ENCODE results near the gene JUNB. TPM values are rescaled to one million over a fixed set of nuclear protein-coding genes. Genes with fewer than 3 reads are reported as not detected.

JUNB gene
- total RNA-seq, 1 experiment from 2014 or later: 16.4 TPM

DNA sequence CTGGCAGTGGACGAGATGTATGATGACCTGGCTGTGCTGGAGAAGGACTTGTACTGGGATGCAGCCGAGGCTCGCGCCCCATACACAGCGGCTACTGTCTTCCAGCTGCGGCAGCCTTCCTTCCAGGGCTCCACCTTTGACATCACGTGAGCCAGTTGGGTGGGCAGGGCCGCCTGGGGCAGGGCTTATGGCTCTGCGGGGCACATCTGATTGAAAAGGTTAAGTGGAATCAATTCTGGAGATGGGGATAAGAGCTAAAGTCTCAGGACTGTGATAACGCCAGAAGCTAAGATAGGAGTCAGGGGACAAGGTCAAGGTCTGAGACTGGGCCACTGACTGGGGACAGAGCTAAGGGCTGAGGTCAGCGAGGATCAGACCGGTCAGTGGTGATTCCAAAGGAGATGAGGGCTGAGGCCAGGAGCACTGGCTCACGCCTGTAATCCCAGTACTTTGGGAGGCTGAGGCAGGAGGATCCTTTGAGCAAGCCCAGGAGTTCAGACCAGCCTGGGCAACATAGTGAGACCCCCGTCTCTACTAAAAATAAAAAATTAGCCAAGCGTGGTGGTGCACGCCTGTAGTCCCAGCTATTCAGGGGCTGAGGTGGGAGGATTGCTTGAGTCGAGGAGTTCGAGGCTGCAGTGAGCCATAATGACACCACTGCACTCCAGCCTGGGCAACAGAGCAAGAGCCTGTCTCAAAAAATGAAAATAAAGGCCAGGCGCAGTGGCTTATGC, 35.0 kb upstream of the JUNB start:
- CTCF ChIA-PET: no interaction called here

DNA sequence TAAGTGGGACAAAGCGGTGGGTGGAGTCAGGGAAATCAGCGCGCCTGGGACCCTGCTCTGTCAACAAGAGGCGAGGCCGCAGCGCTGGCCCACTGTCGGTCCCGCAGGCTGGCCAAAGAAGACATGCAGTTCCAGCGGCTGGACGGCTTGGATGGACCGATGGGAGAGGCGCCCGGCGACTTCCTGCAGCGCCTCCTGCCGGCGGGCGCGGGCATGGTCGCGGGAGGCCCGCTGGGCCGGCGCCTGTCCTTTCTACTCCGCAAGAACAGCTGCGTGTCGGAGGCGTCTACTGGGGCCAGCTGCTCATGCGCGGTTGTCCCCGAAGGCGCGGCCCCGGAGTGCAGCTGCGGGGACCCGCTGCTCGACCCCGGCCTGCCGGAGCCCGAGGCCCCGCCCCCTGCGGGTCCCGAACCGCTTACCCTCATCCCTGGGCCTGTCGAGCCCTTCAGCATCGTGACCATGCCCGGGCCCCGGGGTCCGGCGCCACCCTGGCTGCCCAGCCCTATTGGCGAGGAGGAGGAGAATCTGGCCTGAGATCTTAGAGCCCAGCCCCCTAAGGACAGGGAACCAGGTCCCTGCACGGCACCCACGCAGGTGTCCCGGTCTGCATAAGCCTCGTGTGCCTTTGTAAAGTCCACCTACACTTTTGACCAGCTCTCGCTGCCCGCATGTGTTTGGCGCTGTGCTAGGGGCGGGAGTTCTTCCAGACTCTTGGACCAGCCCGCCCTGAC, 33.6 kb upstream of the JUNB start:
- Mint-ChIP-seq H3K4me1 (ENCODE audit: low read depth, unreplicated experiment) (no peaks in the 10 kb centered on the region), H3K36me3 (ENCODE audit: insufficient read depth, unreplicated experiment) (peaks cover 13% of the 10 kb centered on the region), H3K27me3 (ENCODE audit: insufficient read depth, unreplicated experiment) (peaks cover 7% of the 10 kb centered on the region), H3K27ac (ENCODE audit: unreplicated experiment) (no peak overlapping the region), H3K9me3 (ENCODE audit: unreplicated experiment) (no peaks in the 10 kb centered on the region), H3K4me3 (ENCODE audit: unreplicated experiment) (peak overlapping the region; percentile 49)
- BruUV-seq (replicated peaks): no TSS peak
- ChIA-PET CTCF (interaction anchor here (0.6 to 1.4 kb wide), 8 partner anchors 11 to 1627 kb away, joined by 3 to 7 read pairs (median 4); partner anchors contain the start of gene GET3), POLR2A (no interaction called here)
- DNase-seq: peak; percentile 59 to 79
- Histone ChIP-seq H3K4me3 (ENCODE audit: low read depth, low read length) (peak overlapping the region; percentile 4; the same call in 1 of the 2 replicates), H3K9me3 (no peaks in the 10 kb centered on the region), H3K27me3 (replicated peaks; ENCODE audit: control insufficient read depth, insufficient read depth, low read length) (no peaks in the 10 kb centered on the region), H3K4me1 (no peaks in the 10 kb centered on the region; the same call in 1 of the 2 replicates), H3K36me3 (ENCODE audit: control insufficient read depth, insufficient read depth, low read length) (no peaks in the 10 kb centered on the region)
- intact Hi-C loops (cut with micrococcal nuclease; ENCODE audit: unreplicated experiment): no loop called here
- TF ChIP-seq, protein P1, sequence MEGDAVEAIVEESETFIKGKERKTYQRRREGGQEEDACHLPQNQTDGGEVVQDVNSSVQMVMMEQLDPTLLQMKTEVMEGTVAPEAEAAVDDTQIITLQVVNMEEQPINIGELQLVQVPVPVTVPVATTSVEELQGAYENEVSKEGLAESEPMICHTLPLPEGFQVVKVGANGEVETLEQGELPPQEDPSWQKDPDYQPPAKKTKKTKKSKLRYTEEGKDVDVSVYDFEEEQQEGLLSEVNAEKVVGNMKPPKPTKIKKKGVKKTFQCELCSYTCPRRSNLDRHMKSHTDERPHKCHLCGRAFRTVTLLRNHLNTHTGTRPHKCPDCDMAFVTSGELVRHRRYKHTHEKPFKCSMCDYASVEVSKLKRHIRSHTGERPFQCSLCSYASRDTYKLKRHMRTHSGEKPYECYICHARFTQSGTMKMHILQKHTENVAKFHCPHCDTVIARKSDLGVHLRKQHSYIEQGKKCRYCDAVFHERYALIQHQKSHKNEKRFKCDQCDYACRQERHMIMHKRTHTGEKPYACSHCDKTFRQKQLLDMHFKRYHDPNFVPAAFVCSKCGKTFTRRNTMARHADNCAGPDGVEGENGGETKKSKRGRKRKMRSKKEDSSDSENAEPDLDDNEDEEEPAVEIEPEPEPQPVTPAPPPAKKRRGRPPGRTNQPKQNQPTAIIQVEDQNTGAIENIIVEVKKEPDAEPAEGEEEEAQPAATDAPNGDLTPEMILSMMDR (IDR thresholded peaks at IDR 0.05; ENCODE audit: insufficient read depth in 1 of 2, low read depth in 1 of 2, low read length in 1 of 2, severe bottlenecking in 1 of 2, unreplicated experiment in 1 of 2): peak; percentile 74 to 80

More for the DNA sequence above, 35.0 kb upstream of the JUNB start:
- intact Hi-C loops (cut with micrococcal nuclease; ENCODE audit: unreplicated experiment): no loop called here
- no peaks in the 10 kb centered on the region for H3K36me3 ChIP-seq (ENCODE audit: control insufficient read depth, insufficient read depth, low read length)
- H3K9me3 Mint-ChIP-seq (ENCODE audit: unreplicated experiment): no peaks in the 10 kb centered on the region
- H3K4me3 Mint-ChIP-seq (ENCODE audit: unreplicated experiment): no peak overlapping the region
- no peaks in the 10 kb centered on the region for H3K4me1 Mint-ChIP-seq (ENCODE audit: low read depth, unreplicated experiment)
- DNase-seq: no peak
- H3K9me3 ChIP-seq: no peaks in the 10 kb centered on the region
- peaks cover 9% of the 10 kb centered on the region for H3K27me3 Mint-ChIP-seq (ENCODE audit: insufficient read depth, unreplicated experiment)
- POLR2A ChIA-PET: no interaction called here
- no TSS peak for BruUV-seq (replicated peaks)
- TF ChIP-seq, protein P1 (IDR thresholded peaks at IDR 0.05; ENCODE audit: insufficient read depth in 1 of 2, low read depth in 1 of 2, low read length in 1 of 2, severe bottlenecking in 1 of 2, unreplicated experiment in 1 of 2): no peak
- no peak overlapping the region for H3K27ac Mint-ChIP-seq (ENCODE audit: unreplicated experiment)
- no peaks in the 10 kb centered on the region for H3K27me3 ChIP-seq (replicated peaks; ENCODE audit: control insufficient read depth, insufficient read depth, low read length)
- H3K4me3 ChIP-seq (ENCODE audit: low read depth, low read length): no peak overlapping the region
- peaks cover 13% of the 10 kb centered on the region for H3K36me3 Mint-ChIP-seq (ENCODE audit: insufficient read depth, unreplicated experiment)
- H3K4me1 ChIP-seq: peaks cover 5% of the 10 kb centered on the region; the same call in 1 of the 2 replicates

DNA sequence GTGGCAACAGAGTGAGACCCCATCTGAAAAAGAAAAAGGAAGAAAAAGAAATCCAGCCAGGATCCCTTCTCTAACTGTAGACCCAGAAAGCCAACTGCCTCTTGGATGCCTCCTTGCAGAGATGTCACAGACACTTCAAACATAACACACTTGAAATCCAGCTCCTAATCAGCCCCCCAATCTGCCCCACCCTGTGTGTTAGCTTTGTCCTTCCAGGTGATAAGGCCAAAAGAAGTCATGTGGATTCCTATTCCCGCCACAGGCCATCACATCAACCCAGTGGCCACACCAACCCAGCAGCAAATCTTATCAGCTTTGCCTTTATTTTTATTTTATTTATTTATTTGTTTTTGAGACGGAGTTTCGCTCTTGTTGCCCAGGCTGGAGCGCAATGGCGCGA, 31.6 kb upstream of the JUNB start:
- peaks cover 2% of the 10 kb centered on the region; the same call in 1 of the 2 replicates for H3K36me3 ChIP-seq (ENCODE audit: control insufficient read depth, insufficient read depth, low read length)
- H3K9me3 ChIP-seq: no peaks in the 10 kb centered on the region
- H3K4me3 ChIP-seq (ENCODE audit: low read depth, low read length): no peak overlapping the region
- Mint-ChIP-seq H3K4me3 (ENCODE audit: unreplicated experiment) (no peak overlapping the region), H3K36me3 (ENCODE audit: insufficient read depth, unreplicated experiment) (peaks cover 18% of the 10 kb centered on the region), H3K9me3 (ENCODE audit: unreplicated experiment) (no peaks in the 10 kb centered on the region), H3K4me1 (ENCODE audit: low read depth, unreplicated experiment) (no peaks in the 10 kb centered on the region), H3K27me3 (ENCODE audit: insufficient read depth, unreplicated experiment) (no peaks in the 10 kb centered on the region), H3K27ac (ENCODE audit: unreplicated experiment) (no peak overlapping the region)
- CTCF ChIA-PET: interaction anchor here (0.6 to 1.8 kb wide), 7 partner anchors 12 to 131 kb away, joined by 3 to 15 read pairs (median 6); partner anchors contain the start of genes GCDH, GET3, JUNB and TRIR
- no TSS peak for BruUV-seq (replicated peaks)
- H3K27me3 ChIP-seq (replicated peaks; ENCODE audit: control insufficient read depth, insufficient read depth, low read length): no peaks in the 10 kb centered on the region
- TF ChIP-seq, protein P1 (IDR thresholded peaks at IDR 0.05; ENCODE audit: insufficient read depth in 1 of 2, low read depth in 1 of 2, low read length in 1 of 2, severe bottlenecking in 1 of 2, unreplicated experiment in 1 of 2): no peak
- intact Hi-C loops (cut with micrococcal nuclease; ENCODE audit: unreplicated experiment): loop anchor here (1.0 to 5.0 kb wide), 3 partner anchors 37 to 88 kb away; no protein-coding TSS in a partner anchor
- no peak for DNase-seq
- POLR2A ChIA-PET: no interaction called here
- H3K4me1 ChIP-seq: no peaks in the 10 kb centered on the region; the same call in 1 of the 2 replicates
